Aorta (tissue), 5 donors: ENCODE results near the gene ASB13. TPM values are rescaled to one million over a fixed set of nuclear protein-coding genes. Genes with fewer than 3 reads are reported as not detected.

Experiments used
- ATAC-seq: fragments of 200-7000 bp; cut with Tn5 transposase; one replicate; pipeline ENCODE4 v1.9.1; 2022; ENCODE audit warnings: moderate library complexity; ENCODE audit not compliant: low FRiP score
- DNase-seq, 2 donors: peaks; one replicate each; pipeline ENCODE4 v3.0.0-alpha.2; 2020
- H3K27ac ChIP-seq, 2 donors: one replicate each; pipeline ENCODE4 v1.5.1; 2013; ENCODE audit warnings: low read length in 2 of 2, mild to moderate bottlenecking in 2 of 2, moderate library complexity in 2 of 2, control low read depth in 1 of 2, inconsistent platforms in 1 of 2, low read depth in 1 of 2
- H3K27me3 ChIP-seq, 2 donors: one replicate each; pipeline ENCODE4 v1.6.1; 2013; ENCODE audit warnings: control low read depth in 1 of 2, low read length in 1 of 2, mild to moderate bottlenecking in 1 of 2, moderate library complexity in 1 of 2; ENCODE audit not compliant: insufficient read depth in 2 of 2, control insufficient read depth in 1 of 2
- H3K36me3 ChIP-seq, 2 donors: one replicate each; pipeline ENCODE4 v1.6.1; 2013; ENCODE audit warnings: control low read depth in 1 of 2, low read length in 1 of 2, mild to moderate bottlenecking in 1 of 2; ENCODE audit not compliant: insufficient read depth in 2 of 2, control insufficient read depth in 1 of 2
- H3K4me1 ChIP-seq, 2 donors: one replicate each; pipeline ENCODE4 v1.6.1; 2013; ENCODE audit warnings: low read length in 2 of 2, control low read depth in 1 of 2, mild to moderate bottlenecking in 1 of 2, moderate library complexity in 1 of 2; ENCODE audit not compliant: insufficient read depth in 2 of 2, control insufficient read depth in 1 of 2
- H3K4me3 ChIP-seq, 2 donors: one replicate each; pipeline ENCODE4 v1.5.1; 2013; ENCODE audit warnings: low read length in 2 of 2, control low read depth in 1 of 2, mild to moderate bottlenecking in 1 of 2
- H3K9me3 ChIP-seq: one replicate; pipeline ENCODE4 v1.6.1; 2013; ENCODE audit warnings: mild to moderate bottlenecking, low read length; ENCODE audit not compliant: control insufficient read depth
- WGBS, 2 donors: extraction: QIAGEN DNeasy Blood & Tissue Kit; methylation state at CpG; one replicate each; pipeline ENCODE4 v1.1.7; 2013; 5-methylcytosine and 5-hydroxymethylcytosine counted together
- intact Hi-C, 2 donors: fragments of 100-400 bp; cut with DNase I; formaldehyde crosslinking; loops; one replicate each; pipeline versions ENCODE4 v1.14.2 to v1.15.0; 2022
- polyA plus RNA-seq, 2 donors: library from polyadenylated mRNA; stranded (reverse); fragments of 200-250 nt; gene quantifications; one replicate each; pipeline ENCODE4 v1.2.3, GENCODE V29; 2013
- total RNA-seq, 2 donors: library from RNA; stranded (reverse); fragmentation: NEBNext Ultra II Directional; extraction: Animal tissue kit (Norgen Biotek cat#: 25700); gene quantifications; one replicate each; pipeline ENCODE4 v1.2.1, GENCODE V29; 2021
- donor health status: healthy with polysubstance abuse.
- donor health status: Bipolar disorder and iron deficiency.
- donor health status: DM: no; HTN: no; CAD: no.
- donor health status: DM: no; HTN: no; CAD: no.
- donor health status: DM: yes; HTN: yes; CAD: no.

Gene ASB13
- total and polyA plus RNA-seq, 4 donors = 19.2 to 35.1 (median 24.1) TPM

DNA sequence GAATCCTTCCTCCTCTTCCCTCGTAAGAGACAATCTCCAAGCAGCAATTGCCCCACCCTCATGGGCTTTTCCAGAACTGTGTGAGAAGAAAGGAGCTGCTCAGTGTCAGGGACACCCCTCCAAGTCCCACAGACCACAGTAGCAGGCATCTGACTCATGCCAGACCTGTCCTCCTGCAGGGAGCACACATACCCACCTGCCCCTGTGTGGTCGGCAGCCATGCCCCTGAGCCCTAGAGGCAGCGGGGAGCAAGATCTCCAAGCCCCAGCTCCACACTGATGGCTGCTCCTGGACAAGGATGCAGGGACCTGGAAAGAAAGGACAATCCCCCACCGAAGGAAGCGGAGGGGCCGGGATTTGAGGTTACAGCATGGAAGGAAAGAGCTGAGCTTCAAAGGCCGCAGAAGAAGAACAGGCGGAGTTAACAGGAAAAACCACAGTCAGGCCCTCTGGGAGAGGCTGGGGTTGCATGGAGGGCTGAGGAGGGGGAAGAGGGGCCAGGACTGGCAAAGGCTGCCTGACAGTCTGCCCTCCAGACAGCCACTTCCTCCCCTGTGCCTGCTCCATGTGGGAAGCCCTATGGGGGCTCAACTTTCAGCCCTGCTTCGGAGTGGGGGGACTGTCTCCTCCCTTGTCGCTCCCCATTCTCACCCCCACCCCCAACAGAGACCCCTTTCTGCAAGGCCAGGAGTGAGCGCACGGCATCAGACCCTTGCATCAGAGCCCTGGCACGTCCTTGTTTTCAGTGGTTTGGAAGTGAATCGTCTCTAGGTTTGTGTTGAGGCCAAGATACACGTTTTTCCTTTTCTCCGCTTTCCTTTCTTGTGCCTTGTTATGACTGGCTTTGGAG, 46.8 kb downstream of the ASB13 start:
- intact Hi-C loops = loop anchor here (2.0 to 5.0 kb wide), 5 partner anchors 19 to 177 kb away; no protein-coding TSS in a partner anchor
- no peaks in the 10 kb centered on the region for H3K36me3 ChIP-seq
- no peak overlapping the region for H3K4me3 ChIP-seq
- 7 to 11% methylated on average over 16 of the region's 16 CpGs for WGBS, 2 donors
- no peaks in the 10 kb centered on the region for H3K9me3 ChIP-seq
- ATAC-seq (peak; percentile 70), DNase-seq (peak; percentile 78 to 79)
- H3K4me1 ChIP-seq = peaks cover 0 to 7% of the 10 kb centered on the region in 2 donors
- H3K27ac ChIP-seq = peak overlapping the region; percentile 75 to 77
- no peaks in the 10 kb centered on the region for H3K27me3 ChIP-seq

DNA sequence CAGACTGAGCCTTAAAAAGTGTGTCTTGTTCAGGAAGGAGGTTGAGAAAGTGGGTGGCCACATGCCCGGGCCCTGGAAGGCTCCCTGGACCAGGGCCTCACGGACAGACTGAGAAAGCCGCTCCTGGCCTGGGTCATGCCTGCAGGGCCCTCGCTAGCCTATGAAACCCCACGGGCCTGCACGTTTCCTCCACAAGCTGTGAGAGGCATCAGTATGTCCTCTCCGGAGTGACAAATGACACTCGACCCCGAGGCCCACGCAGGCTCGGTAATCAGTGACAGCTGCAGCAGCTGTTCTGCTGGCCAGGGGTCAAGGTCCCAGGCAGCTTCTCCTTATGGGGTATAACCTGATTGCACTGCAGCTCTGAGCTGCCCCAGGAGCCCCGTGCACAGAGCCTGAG, 47.6 kb downstream of the ASB13 start:
- ATAC-seq = peak; percentile 52
- Histone ChIP-seq H3K4me3 (no peak overlapping the region), H3K9me3 (no peaks in the 10 kb centered on the region), H3K4me1 (peaks cover 4 to 7% of the 10 kb centered on the region in 2 donors), H3K27me3 (no peaks in the 10 kb centered on the region), H3K27ac (peak overlapping the region; percentile 20 to 75), H3K36me3 (no peaks in the 10 kb centered on the region)
- DNase-seq = peak; percentile 75 to 85
- intact Hi-C loops = loop anchor here in 1 of 2 donors (2.0 kb wide), 1 partner anchor 18 kb away; no protein-coding TSS in a partner anchor
- WGBS, 2 donors = 5 to 8% methylated on average over 12 of the region's 12 CpGs

GRCh38 chr10:5618042-5618441, 48.4 kb downstream of the ASB13 start:
- H3K36me3 ChIP-seq = no peaks in the 10 kb centered on the region
- DNase-seq (peak in 1 of 2 donors; percentile 19), ATAC-seq (no peak)
- WGBS, 2 donors = 57 to 63% methylated on average over 8 of the region's 8 CpGs
- no peaks in the 10 kb centered on the region for H3K9me3 ChIP-seq
- intact Hi-C loops = loop anchor here in 1 of 2 donors (2.0 kb wide), 1 partner anchor 17 kb away; no protein-coding TSS in a partner anchor
- peaks cover 4 to 7% of the 10 kb centered on the region in 2 donors for H3K4me1 ChIP-seq
- no peak overlapping the region for H3K4me3 ChIP-seq
- no peaks in the 10 kb centered on the region for H3K27me3 ChIP-seq
- H3K27ac ChIP-seq = peak overlapping the region in 1 of 2 donors; percentile 22

DNA sequence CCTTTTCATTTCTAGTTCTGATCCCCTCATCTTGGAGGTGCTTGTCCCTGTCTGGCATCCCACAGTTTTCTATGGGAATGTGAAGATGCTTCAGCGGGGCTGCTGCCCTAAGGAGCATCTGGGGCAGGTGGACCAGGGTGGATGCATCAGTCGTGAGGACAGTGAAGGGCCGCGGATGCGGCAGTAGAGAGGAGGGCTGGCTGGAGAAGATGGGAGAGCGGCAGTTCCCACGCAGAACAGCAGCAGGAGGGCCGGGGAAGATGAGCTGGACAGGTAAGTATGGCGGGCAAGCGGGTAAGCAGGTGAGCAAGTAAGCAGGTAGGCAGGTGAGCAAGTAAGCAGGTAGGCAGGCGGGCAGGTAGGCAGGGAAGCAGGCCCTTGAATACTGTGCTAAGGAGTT, 48.9 kb downstream of the ASB13 start:
- WGBS, 2 donors = 96% methylated on average over 11 of the region's 11 CpGs
- H3K27me3 ChIP-seq = no peaks in the 10 kb centered on the region
- peak overlapping the region; percentile 1 to 22 for H3K27ac ChIP-seq
- peaks cover 4 to 7% of the 10 kb centered on the region in 2 donors for H3K4me1 ChIP-seq
- ATAC-seq (no peak), DNase-seq (peak in 1 of 2 donors; percentile 39)
- no peak overlapping the region for H3K4me3 ChIP-seq
- H3K9me3 ChIP-seq = no peaks in the 10 kb centered on the region
- intact Hi-C loops = no loop called here
- H3K36me3 ChIP-seq = no peaks in the 10 kb centered on the region

- Histone ChIP-seq H3K4me1 (peaks cover 4 to 7% of the 10 kb centered on the region in 2 donors), H3K4me3 (no peak overlapping the region), H3K27ac (peak overlapping the region in 1 of 2 donors; percentile 54), H3K27me3 (no peaks in the 10 kb centered on the region), H3K9me3 (no peaks in the 10 kb centered on the region), H3K36me3 (no peaks in the 10 kb centered on the region)
- WGBS, 2 donors = 4 to 8% methylated on average over 6 of the region's 6 CpGs
- intact Hi-C loops = no loop called here
- peak in 1 of 2 donors; percentile 69 for DNase-seq
- ATAC-seq = no peak
These were observed 49.6 kb downstream of the ASB13 start for GRCh38 chr10:5616836-5617235.

GRCh38 chr10:5616046-5616445, 50.3 kb downstream of the ASB13 start:
- H3K27ac ChIP-seq = peak overlapping the region in 1 of 2 donors; percentile 73
- H3K4me3 ChIP-seq = no peak overlapping the region
- H3K9me3 ChIP-seq = no peaks in the 10 kb centered on the region
- H3K36me3 ChIP-seq = no peaks in the 10 kb centered on the region
- H3K4me1 ChIP-seq = peaks cover 4 to 7% of the 10 kb centered on the region in 2 donors
- no peaks in the 10 kb centered on the region for H3K27me3 ChIP-seq
- DNase-seq = peak in 1 of 2 donors; percentile 47
- ATAC-seq = no peak
- intact Hi-C loops = no loop called here
- 42 to 44% methylated on average over 14 to 26 of the region's 26 CpGs for WGBS, 2 donors

GRCh38 chr10:5615316-5615715, 51.1 kb downstream of the ASB13 start:
- Histone ChIP-seq H3K4me1 (peaks cover 4 to 7% of the 10 kb centered on the region in 2 donors), H3K36me3 (no peaks in the 10 kb centered on the region), H3K27me3 (no peaks in the 10 kb centered on the region), H3K27ac (peak overlapping the region in 1 of 2 donors; percentile 73), H3K9me3 (no peaks in the 10 kb centered on the region), H3K4me3 (no peak overlapping the region)
- intact Hi-C loops = no loop called here
- DNase-seq (peak in 1 of 2 donors; percentile 35), ATAC-seq (no peak)
- 28 to 34% methylated on average over 7 of the region's 7 CpGs for WGBS, 2 donors

DNA sequence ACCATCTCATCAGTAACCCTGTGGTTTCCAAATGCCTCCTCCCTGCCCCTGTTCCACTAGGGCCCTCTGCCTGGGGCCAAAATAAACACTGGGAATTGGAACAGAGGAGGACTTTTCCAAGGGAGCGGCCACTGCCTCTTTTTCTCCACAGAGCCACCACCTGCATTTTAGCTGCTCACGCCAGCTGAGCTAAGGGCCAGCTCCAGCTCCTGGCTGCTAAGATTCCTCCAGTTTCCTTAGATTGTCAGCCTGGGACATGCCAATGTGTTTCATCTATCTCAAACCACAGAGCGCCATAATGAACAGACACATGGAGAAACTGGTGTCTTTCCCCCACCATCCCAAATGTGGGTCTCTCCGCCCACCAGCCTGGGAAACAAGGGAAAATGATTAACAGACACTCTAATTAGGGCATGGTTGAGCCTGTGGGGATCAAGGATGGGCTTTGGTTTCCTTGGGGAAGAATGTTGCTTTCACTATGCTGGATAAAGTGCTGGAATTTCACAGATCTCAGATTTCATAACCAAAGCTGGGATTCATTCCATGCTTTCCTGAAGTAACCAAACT, 52.2 kb downstream of the ASB13 start:
- Histone ChIP-seq H3K36me3 (no peaks in the 10 kb centered on the region), H3K27me3 (no peaks in the 10 kb centered on the region), H3K27ac (peak overlapping the region in 1 of 2 donors; percentile 81), H3K9me3 (no peaks in the 10 kb centered on the region), H3K4me3 (no peak overlapping the region), H3K4me1 (peaks cover 7 to 8% of the 10 kb centered on the region in 2 donors)
- intact Hi-C loops = loop anchor here in 1 of 2 donors (5.0 kb wide), 1 partner anchor 67 kb away; no protein-coding TSS in a partner anchor
- DNase-seq (no peak), ATAC-seq (peak; percentile 2)
- WGBS, 2 donors = 53 to 56% methylated on average over 4 of the region's 4 CpGs
